Coronary artery (tissue), 2 donors: ENCODE measurements around the gene OPN3.

Experiments
- DNase-seq: peaks from one replicate; pipeline ENCODE4 v3.0.0-alpha.2; 2017; ENCODE audit warnings: low spot score
- H3K27ac ChIP-seq, 2 donors: fragments of 200-600 bp; sonication (generic); one replicate each; pipeline ENCODE4 v1.5.1; 2016 to 2019
- H3K4me3 ChIP-seq: fragments of 200-600 bp; sonication (generic); 2 replicates; pipeline ENCODE4 v1.5.1; 2016; ENCODE audit warnings: mild to moderate bottlenecking, moderate library complexity
- TF ChIP-seq, protein P1 (sequence below): fragments of 200-600 bp; sonication (generic); IDR thresholded peaks from one replicate; pipeline ENCODE4 v1.5.1; 2019; ENCODE audit warnings: antibody characterized with exemption

Gene OPN3

DNA sequence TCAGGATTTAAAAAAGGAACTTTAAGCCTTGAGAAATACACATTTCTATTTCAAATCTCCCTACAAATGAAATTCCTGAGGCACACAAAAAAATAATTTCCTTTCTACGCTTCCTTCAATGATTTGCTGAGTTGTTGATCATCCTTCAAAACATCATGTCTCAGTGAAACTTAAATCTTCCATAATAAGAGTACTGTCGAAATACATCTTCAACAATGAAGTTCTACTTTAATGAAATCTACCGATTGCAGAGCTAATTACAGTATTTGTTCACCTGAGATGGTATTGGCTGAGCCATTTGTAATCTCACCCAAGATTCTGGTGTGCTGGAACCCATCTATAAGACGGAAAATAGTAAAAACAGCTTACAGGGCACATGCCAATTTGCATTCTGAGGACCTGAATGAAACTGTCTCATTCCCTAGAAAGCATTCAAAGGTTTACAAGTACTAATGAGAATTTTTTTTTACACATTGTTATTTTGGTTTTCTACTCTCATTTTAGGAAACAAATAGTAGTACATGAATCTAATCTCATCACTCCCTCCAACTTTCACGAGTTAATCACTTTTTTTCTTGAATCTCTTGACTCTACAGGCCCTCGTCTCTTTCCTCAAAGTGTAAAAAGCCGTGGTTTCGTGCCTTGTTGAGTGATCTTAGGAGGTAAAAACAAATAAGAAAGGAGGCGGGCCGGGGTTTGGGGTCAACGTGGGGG, 1.1 kb downstream of the OPN3 start:
- no peak for DNase-seq
- Histone ChIP-seq H3K27ac (peak overlapping the region; percentile 72 to 92), H3K4me3 (peak overlapping the region; percentile 97)
- TF ChIP-seq, protein P1, sequence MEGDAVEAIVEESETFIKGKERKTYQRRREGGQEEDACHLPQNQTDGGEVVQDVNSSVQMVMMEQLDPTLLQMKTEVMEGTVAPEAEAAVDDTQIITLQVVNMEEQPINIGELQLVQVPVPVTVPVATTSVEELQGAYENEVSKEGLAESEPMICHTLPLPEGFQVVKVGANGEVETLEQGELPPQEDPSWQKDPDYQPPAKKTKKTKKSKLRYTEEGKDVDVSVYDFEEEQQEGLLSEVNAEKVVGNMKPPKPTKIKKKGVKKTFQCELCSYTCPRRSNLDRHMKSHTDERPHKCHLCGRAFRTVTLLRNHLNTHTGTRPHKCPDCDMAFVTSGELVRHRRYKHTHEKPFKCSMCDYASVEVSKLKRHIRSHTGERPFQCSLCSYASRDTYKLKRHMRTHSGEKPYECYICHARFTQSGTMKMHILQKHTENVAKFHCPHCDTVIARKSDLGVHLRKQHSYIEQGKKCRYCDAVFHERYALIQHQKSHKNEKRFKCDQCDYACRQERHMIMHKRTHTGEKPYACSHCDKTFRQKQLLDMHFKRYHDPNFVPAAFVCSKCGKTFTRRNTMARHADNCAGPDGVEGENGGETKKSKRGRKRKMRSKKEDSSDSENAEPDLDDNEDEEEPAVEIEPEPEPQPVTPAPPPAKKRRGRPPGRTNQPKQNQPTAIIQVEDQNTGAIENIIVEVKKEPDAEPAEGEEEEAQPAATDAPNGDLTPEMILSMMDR = no peak

- Histone ChIP-seq H3K4me3 (peak overlapping the region; percentile 97), H3K27ac (no peak overlapping the region)
- TF ChIP-seq, protein P1 = no peak
- no peak for DNase-seq
Observed at GRCh38 chr1:241638099-241638682, 2.0 kb downstream of the OPN3 start.

- DNase-seq = no peak
- peak overlapping the region; percentile 97 for H3K4me3 ChIP-seq
Observed at GRCh38 chr1:241637604-241638003, 2.6 kb downstream of the OPN3 start.

DNA sequence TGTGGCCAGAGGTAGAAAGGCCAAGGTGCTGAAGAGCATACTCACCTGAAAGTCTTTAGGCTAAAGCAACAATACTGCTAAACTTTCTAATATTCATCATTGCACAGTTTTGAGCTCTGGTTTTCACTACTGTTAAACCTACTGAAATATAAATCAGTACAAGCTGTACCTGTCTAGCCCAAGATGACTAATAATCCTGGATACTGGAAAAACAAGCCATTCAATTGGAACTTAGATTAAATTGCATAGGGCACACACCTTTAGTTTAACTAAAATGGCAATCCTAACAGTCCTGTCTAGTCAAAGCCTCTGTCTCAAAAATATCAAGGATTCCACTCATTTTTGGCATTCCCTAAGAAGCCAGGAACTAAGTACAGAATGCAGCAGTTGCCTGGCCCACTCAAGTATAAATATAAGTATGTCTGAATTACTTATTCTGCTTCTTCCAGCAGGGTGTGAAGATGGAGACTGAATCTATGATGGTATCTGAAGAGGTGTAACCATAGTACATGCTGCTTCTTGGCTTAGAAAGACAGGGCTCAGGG, 3.1 kb downstream of the OPN3 start:
- Histone ChIP-seq H3K27ac (no peak overlapping the region), H3K4me3 (peak overlapping the region; percentile 97)
- TF ChIP-seq, protein P1 = no peak
- DNase-seq = no peak

More at GRCh38 chr1:241637604-241638003, 2.6 kb downstream of the OPN3 start:
- H3K27ac ChIP-seq = no peak overlapping the region
- TF ChIP-seq, protein P1 = no peak

DNA sequence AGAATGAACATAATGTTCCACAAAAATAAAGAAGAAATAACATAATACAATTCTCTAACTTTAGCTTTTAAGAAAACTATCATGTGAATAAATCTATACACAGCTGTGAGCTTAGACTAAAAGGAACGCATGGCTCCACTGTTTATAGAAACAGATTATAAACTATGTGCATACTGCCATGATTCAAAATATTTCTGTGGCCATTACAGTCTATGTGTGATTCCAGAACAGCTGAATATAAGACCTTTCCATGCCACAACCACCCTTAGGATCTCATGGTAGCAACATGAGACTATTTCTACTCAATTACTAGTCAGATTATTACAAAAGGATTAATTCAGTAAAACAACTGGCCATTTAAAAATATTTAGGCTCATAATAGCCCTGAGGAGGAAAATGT, 3.9 kb downstream of the OPN3 start:
- DNase-seq = no peak
- TF ChIP-seq, protein P1 = no peak
- no peak overlapping the region for H3K4me3 ChIP-seq
- H3K27ac ChIP-seq = no peak overlapping the region

DNA sequence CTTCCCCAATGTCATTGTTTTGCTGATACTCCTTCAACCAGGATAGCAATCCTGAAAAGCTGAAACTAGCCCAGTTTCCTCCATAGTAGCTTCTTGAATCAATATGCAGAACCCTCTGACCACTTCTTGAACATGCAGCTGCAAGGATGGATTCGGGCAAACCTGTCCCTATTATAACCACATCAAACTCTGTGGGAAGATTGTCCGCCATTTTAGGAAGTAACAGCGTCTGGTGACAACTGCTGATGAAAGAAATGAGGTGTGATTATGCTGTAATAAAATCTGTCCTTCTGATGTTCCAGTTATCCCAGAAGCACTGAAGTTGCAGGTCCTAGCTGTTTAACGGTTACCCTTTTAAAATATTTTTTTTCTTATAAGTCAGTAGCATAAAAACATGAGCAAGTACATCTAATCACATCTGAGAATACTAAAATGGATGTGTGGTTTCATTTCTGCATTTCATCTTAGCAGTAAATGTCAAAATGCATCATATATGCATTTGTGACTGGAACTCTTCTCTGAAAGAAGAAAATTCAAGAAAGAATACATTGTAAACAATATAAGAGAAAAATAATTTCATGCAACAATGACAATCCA, 4.5 kb downstream of the OPN3 start:
- Histone ChIP-seq H3K4me3 (no peak overlapping the region), H3K27ac (no peak overlapping the region)
- TF ChIP-seq, protein P1 = no peak
- no peak for DNase-seq
